Ishikawa (cell line): Measurements from ENCODE around the gene DNASE1L2.

Experiments used
- CEBPB ChIP-seq: IDR thresholded peaks from 2 replicates; pipeline ENCODE4 v1.6.1; 2012
- CREB1 ChIP-seq: IDR thresholded peaks from 2 replicates; pipeline ENCODE4 v1.6.1; 2012; ENCODE audit warnings: low read depth
- EGR1 ChIP-seq: IDR thresholded peaks from 2 replicates; pipeline ENCODE4 v1.6.1; 2012
- EP300 ChIP-seq: IDR thresholded peaks from 2 replicates; pipeline ENCODE4 v1.6.1; 2012; ENCODE audit warnings: borderline replicate concordance
- FOXM1 ChIP-seq: IDR thresholded peaks from 2 replicates; pipeline ENCODE4 v1.6.1; 2012; ENCODE audit warnings: low read depth, borderline replicate concordance
- NFIC ChIP-seq: IDR thresholded peaks from 2 replicates; pipeline ENCODE4 v1.6.1; 2012
- RAD21 ChIP-seq: IDR thresholded peaks from 2 replicates; pipeline ENCODE4 v1.6.1; 2012; ENCODE audit warnings: low read depth
- TAF1 ChIP-seq: IDR thresholded peaks from 2 replicates; pipeline ENCODE4 v1.6.1; 2012; ENCODE audit warnings: low read depth, mild to moderate bottlenecking
- TCF12 ChIP-seq: IDR thresholded peaks from 2 replicates; pipeline ENCODE4 v1.6.1; 2012; ENCODE audit warnings: low read depth
- TEAD4 ChIP-seq: IDR thresholded peaks from 2 replicates; pipeline ENCODE4 v1.6.1; 2012
- YY1 ChIP-seq: IDR thresholded peaks from 2 replicates; pipeline ENCODE4 v1.6.1; 2012; ENCODE audit warnings: low read depth
- ZBTB7A ChIP-seq: IDR thresholded peaks from 2 replicates; pipeline ENCODE4 v1.6.1; 2012; ENCODE audit warnings: low read depth
- TF ChIP-seq, protein P1 (sequence below): IDR thresholded peaks from 2 replicates; pipeline ENCODE4 v1.6.1; 2012
- TF ChIP-seq, protein P2 (sequence below): IDR thresholded peaks from 2 replicates; pipeline ENCODE4 v1.6.1; 2012
- TF ChIP-seq, protein P3 (sequence below): IDR thresholded peaks from 2 replicates; pipeline ENCODE4 v1.6.1; 2012; ENCODE audit warnings: low read depth, mild to moderate bottlenecking

The DNASE1L2 gene

DNA sequence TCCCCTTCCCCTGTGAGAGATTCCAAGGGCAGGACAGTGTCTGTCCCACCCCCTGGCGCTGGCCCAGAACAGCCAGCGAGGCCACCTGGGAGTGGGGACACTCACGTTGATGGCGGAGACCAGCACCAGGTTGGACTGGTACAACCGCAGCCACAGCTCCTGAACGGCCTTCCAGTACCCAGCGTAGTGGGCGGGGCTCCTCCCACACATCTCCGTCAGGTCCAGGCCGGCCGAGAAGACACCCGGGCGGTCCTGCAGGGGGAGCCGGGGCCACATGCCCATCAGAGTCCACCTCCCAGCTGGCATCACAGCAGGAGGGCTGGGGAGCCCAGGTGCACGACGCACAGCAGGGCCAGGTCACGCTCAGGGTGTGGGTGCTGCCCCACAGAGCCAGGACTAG, 8.1 kb downstream of the DNASE1L2 start:
- 0 out of 2 replicates have a peak, but pooled peaks have one; percentile 4 for TF ChIP-seq RAD21
- TF ChIP-seq CREB1: no peak

DNA sequence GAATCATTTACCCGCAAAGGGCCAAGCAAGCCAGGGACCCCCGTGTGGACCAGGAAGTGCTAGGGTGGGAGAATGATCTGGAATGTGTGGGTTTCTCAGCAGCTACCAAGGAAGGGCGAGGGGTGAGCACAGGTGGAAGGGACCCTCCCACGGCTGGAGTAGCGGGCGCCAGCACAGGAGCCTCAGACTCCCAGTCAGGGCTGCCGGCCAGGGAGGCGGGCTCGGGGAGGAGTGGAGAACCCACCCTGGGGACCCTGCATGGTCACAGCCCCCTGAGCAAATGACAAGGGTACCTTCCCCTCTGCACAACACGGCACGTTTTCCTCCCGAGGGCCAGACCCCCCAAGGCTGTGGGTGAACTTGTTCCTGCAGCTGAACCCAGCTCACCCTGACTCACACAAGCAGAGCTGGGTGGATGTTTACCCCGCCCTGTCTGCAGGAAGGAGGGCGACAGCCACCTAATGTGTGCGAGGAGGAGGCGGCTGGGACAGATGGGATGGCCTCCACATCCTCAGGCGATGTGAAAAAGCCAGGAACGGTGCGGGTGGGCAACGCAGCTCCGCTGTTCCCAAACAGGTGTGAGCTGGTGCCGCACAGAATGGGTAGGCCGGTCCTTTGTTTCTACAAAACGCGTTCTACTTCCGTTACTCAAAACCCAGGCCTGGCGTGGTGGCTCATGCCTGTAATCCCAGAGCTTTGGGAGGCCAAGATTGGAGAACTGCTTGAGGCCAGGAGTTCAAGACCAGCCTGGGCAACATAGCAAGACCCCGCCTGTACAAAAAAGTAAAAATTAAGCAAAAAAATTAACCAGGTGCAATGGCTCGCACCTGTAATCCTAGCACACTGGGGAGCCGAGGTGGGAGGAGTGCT, 8.9 kb downstream of the DNASE1L2 start:
- TF ChIP-seq ZBTB7A: no peak
- no peak for TF ChIP-seq TEAD4
- TF ChIP-seq TAF1: no peak
- no peak for TF ChIP-seq FOXM1
- no peak for TF ChIP-seq EGR1
- no peak for TF ChIP-seq EP300
- TF ChIP-seq, protein P1, sequence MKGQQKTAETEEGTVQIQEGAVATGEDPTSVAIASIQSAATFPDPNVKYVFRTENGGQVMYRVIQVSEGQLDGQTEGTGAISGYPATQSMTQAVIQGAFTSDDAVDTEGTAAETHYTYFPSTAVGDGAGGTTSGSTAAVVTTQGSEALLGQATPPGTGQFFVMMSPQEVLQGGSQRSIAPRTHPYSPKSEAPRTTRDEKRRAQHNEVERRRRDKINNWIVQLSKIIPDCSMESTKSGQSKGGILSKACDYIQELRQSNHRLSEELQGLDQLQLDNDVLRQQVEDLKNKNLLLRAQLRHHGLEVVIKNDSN: no peak
- no peak for TF ChIP-seq YY1
- TF ChIP-seq, protein P2, sequence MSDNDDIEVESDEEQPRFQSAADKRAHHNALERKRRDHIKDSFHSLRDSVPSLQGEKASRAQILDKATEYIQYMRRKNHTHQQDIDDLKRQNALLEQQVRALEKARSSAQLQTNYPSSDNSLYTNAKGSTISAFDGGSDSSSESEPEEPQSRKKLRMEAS: no peak
- TF ChIP-seq NFIC: no peak
- TF ChIP-seq CREB1: no peak
- TF ChIP-seq RAD21: no peak
- no peak for TF ChIP-seq TCF12
- TF ChIP-seq CEBPB: no peak
- TF ChIP-seq, protein P3, sequence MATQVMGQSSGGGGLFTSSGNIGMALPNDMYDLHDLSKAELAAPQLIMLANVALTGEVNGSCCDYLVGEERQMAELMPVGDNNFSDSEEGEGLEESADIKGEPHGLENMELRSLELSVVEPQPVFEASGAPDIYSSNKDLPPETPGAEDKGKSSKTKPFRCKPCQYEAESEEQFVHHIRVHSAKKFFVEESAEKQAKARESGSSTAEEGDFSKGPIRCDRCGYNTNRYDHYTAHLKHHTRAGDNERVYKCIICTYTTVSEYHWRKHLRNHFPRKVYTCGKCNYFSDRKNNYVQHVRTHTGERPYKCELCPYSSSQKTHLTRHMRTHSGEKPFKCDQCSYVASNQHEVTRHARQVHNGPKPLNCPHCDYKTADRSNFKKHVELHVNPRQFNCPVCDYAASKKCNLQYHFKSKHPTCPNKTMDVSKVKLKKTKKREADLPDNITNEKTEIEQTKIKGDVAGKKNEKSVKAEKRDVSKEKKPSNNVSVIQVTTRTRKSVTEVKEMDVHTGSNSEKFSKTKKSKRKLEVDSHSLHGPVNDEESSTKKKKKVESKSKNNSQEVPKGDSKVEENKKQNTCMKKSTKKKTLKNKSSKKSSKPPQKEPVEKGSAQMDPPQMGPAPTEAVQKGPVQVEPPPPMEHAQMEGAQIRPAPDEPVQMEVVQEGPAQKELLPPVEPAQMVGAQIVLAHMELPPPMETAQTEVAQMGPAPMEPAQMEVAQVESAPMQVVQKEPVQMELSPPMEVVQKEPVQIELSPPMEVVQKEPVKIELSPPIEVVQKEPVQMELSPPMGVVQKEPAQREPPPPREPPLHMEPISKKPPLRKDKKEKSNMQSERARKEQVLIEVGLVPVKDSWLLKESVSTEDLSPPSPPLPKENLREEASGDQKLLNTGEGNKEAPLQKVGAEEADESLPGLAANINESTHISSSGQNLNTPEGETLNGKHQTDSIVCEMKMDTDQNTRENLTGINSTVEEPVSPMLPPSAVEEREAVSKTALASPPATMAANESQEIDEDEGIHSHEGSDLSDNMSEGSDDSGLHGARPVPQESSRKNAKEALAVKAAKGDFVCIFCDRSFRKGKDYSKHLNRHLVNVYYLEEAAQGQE: no peak

DNA sequence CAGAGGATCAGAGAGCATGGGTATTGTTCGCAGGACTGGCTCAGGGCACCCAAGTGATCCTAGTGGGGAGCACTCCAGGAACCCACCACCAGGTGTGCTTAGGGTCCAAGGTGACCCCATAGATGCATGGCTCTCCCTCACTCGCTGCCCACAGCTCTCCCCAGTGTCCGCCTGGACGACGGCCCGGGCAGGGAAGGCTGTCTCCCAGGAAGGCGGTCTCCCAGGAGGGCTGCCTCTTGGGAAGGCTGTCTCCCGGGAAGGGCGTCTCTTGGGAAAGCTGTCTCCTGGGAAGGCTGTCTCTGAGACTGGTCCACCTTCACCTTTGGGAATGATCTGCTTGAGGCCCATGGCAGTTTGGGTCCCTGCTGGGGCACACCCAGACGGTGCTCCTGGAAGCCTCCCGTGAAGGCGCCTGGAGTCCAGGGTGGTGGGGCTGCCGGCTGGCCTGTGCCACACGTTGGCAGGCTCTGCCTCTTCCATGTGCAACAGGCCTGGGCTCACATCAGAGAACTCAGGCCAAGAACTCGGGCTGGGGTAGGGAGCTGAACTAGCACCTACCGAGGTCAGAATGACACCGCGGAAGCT, 10.1 kb downstream of the DNASE1L2 start:
- TF ChIP-seq TCF12 (no peak), TEAD4 (no peak), YY1 (no peak), CEBPB (no peak), NFIC (no peak), EGR1 (no peak), FOXM1 (no peak), RAD21 (no peak), TAF1 (no peak)
- TF ChIP-seq, protein P3: no peak
- TF ChIP-seq, protein P2: no peak

DNA sequence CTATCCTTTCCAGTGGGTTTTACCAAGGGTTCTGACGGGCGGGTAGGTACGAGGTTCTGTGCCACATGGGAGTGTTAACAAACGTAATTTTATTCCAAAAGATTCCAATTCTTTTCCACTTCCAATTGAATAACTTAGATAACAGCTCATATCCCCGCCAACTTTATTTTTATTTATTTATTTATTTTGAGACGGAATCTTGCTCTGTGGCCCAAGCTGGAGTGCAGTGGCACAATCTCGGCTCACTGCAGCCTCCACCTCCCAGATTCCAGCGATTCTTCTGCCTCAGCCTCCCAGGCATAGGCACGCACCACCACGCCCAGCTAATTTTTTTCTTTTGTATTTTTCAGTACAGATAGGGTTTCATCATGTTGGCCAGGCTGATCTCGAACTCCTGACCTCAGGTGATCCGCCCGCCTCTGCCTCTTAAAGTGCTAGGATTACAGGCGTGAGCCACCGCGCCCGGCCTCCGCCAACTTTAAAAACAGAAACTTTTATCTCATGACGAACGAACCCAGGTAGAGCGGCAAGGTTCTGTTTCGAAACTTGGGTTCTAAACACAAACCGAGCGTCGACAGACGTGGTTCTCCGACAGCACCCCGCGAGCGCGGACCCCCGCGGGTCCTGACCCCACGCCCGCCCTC, 14.5 kb downstream of the DNASE1L2 start:
- TF ChIP-seq TAF1 (no peak), TCF12 (no peak; the same call in 1 of the 2 replicates), EP300 (no peak), TEAD4 (peak; percentile 54), ZBTB7A (no peak; the same call in 1 of the 2 replicates), RAD21 (no peak), CEBPB (peak; percentile 23; the same call in 1 of the 2 replicates)
- TF ChIP-seq, protein P3: no peak
- TF ChIP-seq, protein P1: no peak
